GM12872 (cell line): ENCODE results near the gene EPHB1.

Source experiments
- TF ChIP-seq, protein P1 (sequence below): IDR thresholded peaks from 3 replicates; pipeline ENCODE4 v1.5.1; 2011; ENCODE audit warnings: low read depth, mild to moderate bottlenecking, low read length, moderate library complexity; ENCODE audit not compliant: insufficient read depth

Gene EPHB1

DNA sequence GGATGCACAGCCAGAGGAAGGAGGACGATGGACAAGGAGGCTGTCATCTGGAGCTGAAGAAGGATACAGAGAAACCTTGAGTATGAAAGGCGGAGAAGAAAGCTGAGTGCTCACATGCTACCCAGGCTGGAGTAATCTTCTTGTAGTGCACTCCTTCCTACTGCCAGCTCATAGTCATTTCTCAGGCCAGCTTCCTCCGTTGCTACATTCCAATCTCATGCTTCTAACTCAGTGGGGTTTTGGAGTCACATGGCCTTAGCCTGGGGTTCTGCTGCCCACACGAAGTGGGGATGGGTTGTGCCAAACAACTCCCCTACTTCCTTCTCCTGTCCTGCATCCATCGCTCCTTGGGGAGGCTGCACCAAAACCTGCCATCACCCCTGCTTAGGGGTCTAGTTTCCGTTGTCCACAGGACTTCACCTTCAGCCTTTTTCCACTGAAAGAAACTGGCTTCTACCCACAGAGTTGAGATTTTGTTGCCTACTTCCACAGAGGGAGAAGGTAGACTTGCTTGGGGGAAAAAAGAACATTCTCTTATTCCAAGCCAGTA is 239.9 kb downstream of the EPHB1 start:
- TF ChIP-seq, protein P1, sequence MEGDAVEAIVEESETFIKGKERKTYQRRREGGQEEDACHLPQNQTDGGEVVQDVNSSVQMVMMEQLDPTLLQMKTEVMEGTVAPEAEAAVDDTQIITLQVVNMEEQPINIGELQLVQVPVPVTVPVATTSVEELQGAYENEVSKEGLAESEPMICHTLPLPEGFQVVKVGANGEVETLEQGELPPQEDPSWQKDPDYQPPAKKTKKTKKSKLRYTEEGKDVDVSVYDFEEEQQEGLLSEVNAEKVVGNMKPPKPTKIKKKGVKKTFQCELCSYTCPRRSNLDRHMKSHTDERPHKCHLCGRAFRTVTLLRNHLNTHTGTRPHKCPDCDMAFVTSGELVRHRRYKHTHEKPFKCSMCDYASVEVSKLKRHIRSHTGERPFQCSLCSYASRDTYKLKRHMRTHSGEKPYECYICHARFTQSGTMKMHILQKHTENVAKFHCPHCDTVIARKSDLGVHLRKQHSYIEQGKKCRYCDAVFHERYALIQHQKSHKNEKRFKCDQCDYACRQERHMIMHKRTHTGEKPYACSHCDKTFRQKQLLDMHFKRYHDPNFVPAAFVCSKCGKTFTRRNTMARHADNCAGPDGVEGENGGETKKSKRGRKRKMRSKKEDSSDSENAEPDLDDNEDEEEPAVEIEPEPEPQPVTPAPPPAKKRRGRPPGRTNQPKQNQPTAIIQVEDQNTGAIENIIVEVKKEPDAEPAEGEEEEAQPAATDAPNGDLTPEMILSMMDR, result no peak

- TF ChIP-seq, protein P1, result no peak
Measured at GRCh38 chr3:135038186-135038585, 243.1 kb downstream of the EPHB1 start.

DNA sequence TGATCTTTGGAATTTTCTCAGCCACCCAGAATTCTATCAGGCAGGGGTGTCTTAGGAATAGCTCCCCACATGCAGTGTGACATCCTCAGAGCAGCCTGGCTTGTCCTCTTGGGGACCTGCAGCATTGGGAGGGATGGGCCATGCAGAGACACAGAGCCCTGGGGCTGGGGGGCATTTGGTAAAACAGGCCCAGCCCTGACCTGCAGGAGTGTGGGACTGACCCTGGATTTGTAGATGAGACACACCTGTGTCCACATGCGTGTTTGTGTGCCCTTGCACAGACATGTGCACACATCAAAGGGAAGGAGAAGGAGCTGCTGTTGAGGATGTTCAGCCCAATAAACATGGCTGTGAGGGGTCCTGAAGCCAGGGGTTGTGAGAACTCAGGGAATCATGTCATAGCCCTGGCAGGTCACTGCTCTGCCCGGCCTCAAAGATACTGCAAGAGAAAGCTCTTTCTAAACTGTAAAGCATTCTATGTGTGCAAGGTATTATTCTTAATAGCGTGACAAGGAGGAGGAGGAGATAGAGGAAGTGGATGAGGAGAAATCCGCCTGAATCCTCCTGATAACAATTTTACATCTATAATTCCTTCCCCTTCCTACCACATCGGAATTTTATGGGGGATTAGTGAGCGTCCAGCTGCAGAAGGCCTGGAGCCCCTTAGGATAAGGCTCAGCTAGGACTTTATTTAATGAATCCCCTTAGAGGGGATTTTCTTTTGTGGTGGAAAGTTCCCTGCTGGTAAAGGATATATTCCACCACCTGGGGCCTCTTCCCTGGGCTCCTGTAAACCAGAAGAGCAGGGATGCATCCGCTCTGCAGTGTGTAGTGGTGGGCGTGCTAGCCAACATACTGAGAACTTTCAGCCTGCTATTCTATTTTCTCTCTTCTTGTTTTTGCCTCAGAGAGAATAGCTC is 245.5 kb downstream of the EPHB1 start:
- TF ChIP-seq, protein P1, result no peak

GRCh38 chr3:135041601-135042000 is 246.5 kb downstream of the EPHB1 start:
- TF ChIP-seq, protein P1, result no peak

GRCh38 chr3:135047061-135047460 is 252.0 kb downstream of the EPHB1 start:
- TF ChIP-seq, protein P1, result no peak

- TF ChIP-seq, protein P1, result no peak
Measured at GRCh38 chr3:135050536-135050935, 255.5 kb downstream of the EPHB1 start.

DNA sequence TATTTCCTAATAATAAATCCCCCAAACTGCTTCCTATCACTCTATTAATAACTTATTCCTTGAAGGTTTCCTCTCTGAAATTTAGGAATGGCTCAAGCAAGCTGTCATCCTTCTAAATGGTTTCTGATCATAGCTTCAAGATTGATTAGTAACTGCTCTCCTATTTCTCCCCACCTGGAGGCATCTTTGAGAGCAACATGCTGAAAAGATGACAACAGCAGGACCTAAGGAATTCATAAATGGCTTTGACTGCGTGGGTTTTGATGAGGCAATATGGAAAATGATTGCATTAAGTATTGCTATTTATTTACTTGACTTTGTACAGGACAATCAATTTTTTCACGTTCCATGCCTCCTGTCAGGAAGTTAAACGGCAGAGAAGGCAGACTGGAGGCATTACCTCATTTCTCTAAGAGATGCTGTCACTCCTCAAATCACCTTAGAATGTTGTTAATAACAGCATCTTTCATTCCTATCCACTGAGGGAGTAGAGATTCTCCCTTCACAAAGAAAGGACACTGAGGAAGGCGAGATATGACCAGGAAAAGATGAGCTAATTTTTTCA is 256.4 kb downstream of the EPHB1 start:
- TF ChIP-seq, protein P1, result no peak
